Naive B cell (primary cell): ENCODE data around the gene PC. TPM values are rescaled to one million over a fixed set of nuclear protein-coding genes. Genes with fewer than 3 reads are reported as not detected.
A peak's percentile ranks its signal among the peaks of the same experiment; 100 is the strongest.

Experiments
- ATAC-seq, 2 donors: fragments of 150-1000 bp; cut with Tn5 transposase; 2 replicates each; pipeline ENCODE4 v1.10.0; 2021; ENCODE audit warnings: low read depth in 2 of 2, mild to moderate bottlenecking in 2 of 2, moderate library complexity in 2 of 2
- DNase-seq: peaks from one replicate; pipeline ENCODE4 v3.0.0; 2022
- H3K27ac Mint-ChIP-seq, 6 donors: one replicate each; pipeline ENCODE4 v1.8.0; 2020 to 2022; ENCODE audit warnings: mild to moderate bottlenecking in 6 of 6, mixed read lengths in 6 of 6, moderate library complexity in 5 of 6, inconsistent platforms in 2 of 6
- H3K27me3 Mint-ChIP-seq, 3 donors: one replicate each; pipeline ENCODE4 v1.8.0; 2021 to 2022; ENCODE audit warnings: mixed read lengths in 3 of 3, mild to moderate bottlenecking in 1 of 3
- H3K36me3 Mint-ChIP-seq, 2 donors: one replicate each; pipeline ENCODE4 v1.8.0; 2020 to 2022; ENCODE audit warnings: mixed read lengths in 2 of 2, inconsistent platforms in 1 of 2, mild to moderate bottlenecking in 1 of 2
- H3K4me1 Mint-ChIP-seq, 3 donors: one replicate each; pipeline ENCODE4 v1.8.0; 2020 to 2022; ENCODE audit warnings: mixed read lengths in 3 of 3, inconsistent platforms in 1 of 3, mild to moderate bottlenecking in 1 of 3, moderate library complexity in 1 of 3
- H3K4me3 Mint-ChIP-seq, 8 donors: one replicate each; pipeline ENCODE4 v1.8.0; 2020 to 2022; ENCODE audit warnings: mild to moderate bottlenecking in 8 of 8, mixed read lengths in 8 of 8, moderate library complexity in 8 of 8, inconsistent platforms in 2 of 8
- H3K9me3 Mint-ChIP-seq, 7 donors: one replicate each; pipeline ENCODE4 v1.8.0; 2020 to 2022; ENCODE audit warnings: mixed read lengths in 7 of 7, mild to moderate bottlenecking in 5 of 7, inconsistent platforms in 2 of 7, moderate library complexity in 1 of 7
- polyA plus RNA-seq, 6 donors: library from polyadenylated mRNA; unstranded; fragments of 300-500 nt; fragmentation: Illumina TruSeq; gene quantifications; one replicate each; pipeline ENCODE4 v1.2.3, GENCODE V29; 2021; ENCODE audit warnings: low read depth in 6 of 6

PC gene
- polyA plus RNA-seq, 6 donors from 2014 or later = 0.96 to 4.2 (median 1.7) TPM

DNA sequence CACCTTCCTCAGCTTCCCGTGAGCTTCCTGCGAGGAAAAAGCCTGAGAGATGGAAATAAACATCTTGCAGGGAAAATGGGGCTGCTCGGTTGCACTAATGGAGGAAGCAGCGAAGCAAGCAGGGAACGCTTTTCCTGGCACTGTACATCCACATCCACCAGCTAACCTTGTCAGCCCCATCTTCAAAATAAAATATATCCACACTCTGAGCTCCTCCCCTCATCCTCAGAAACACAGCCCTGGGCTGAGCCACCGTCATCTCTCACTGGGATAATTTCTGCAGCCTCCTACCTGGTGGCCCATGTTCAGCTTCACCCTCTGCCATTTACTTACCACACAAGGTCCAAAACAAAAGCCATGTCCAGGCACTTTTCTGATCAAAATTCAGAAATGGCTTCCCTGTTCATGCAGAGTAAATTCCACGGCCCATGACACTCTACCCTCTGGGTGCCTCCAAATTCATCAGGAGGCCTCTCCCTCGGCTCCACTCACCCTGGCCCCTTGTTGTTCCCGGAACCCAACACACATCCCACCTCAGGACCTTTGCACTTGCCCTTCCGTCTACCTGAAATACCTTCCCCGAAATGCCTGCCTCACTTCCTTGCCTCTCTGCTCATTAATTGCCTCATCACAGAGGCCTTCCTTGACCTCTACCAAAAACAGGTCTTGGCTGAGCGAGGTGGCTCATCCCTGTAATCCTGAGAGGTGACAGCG lies 29.9 kb upstream of the PC start:
- no peaks in the 10 kb centered on the region for H3K9me3 Mint-ChIP-seq
- peaks cover 0 to 6% (median 4%) of the 10 kb centered on the region in 3 donors for H3K4me1 Mint-ChIP-seq
- H3K4me3 Mint-ChIP-seq = no peak overlapping the region
- H3K36me3 Mint-ChIP-seq = no peaks in the 10 kb centered on the region
- peaks cover 13 to 61% (median 38%) of the 10 kb centered on the region in 3 donors for H3K27me3 Mint-ChIP-seq
- no peak for ATAC-seq
- DNase-seq = no peak
- peak overlapping the region in 1 of 6 donors; percentile 66 for H3K27ac Mint-ChIP-seq

- ATAC-seq (no peak), DNase-seq (no peak)
- Mint-ChIP-seq H3K9me3 (peaks cover 0 to 4% (median 0%) of the 10 kb centered on the region in 7 donors), H3K27ac (peak overlapping the region in 2 of 6 donors; percentile 38 to 66), H3K27me3 (peaks cover 17 to 60% (median 41%) of the 10 kb centered on the region in 3 donors), H3K4me1 (peaks cover under 1 to 6% (median 4%) of the 10 kb centered on the region in 3 donors), H3K36me3 (no peaks in the 10 kb centered on the region), H3K4me3 (no peak overlapping the region)
These were observed 29.0 kb upstream of the PC start for GRCh38 chr11:66987158-66987620.

DNA sequence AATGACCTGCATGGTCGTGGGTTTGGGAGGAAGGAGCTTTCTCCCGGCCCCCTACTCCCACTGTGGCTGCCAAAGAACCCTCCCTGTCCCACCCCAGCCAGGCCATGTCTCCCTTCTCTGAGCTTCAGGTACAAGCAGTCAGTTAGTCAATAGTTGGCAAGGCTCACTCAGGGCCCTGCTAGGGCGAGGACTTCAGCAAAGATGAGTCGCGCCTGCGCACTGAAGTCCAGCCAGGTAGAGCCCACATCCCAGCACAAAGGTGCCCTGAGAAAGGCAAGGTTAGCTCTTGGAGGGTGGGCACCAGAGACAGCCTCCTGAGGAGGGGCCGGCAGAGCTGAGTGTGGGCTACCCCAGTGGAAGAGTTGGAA lies 28.0 kb upstream of the PC start:
- no peak overlapping the region for H3K4me3 Mint-ChIP-seq
- peaks cover 0 to 4% (median 0%) of the 10 kb centered on the region in 7 donors for H3K9me3 Mint-ChIP-seq
- H3K36me3 Mint-ChIP-seq = no peaks in the 10 kb centered on the region
- H3K27ac Mint-ChIP-seq = no peak overlapping the region
- DNase-seq (no peak), ATAC-seq (no peak)
- H3K4me1 Mint-ChIP-seq = peaks cover 4 to 6% (median 4%) of the 10 kb centered on the region in 3 donors
- H3K27me3 Mint-ChIP-seq = peaks cover 12 to 60% (median 43%) of the 10 kb centered on the region in 3 donors

- ATAC-seq (no peak), DNase-seq (no peak)
- Mint-ChIP-seq H3K36me3 (no peaks in the 10 kb centered on the region), H3K9me3 (peaks cover 0 to 4% (median 0%) of the 10 kb centered on the region in 7 donors), H3K4me3 (no peak overlapping the region), H3K27me3 (peaks cover 12 to 59% (median 47%) of the 10 kb centered on the region in 3 donors), H3K27ac (peak overlapping the region in 1 of 6 donors; percentile 53), H3K4me1 (peaks cover 4 to 6% (median 4%) of the 10 kb centered on the region in 3 donors)
These were observed 27.5 kb upstream of the PC start for GRCh38 chr11:66985508-66986177.

DNA sequence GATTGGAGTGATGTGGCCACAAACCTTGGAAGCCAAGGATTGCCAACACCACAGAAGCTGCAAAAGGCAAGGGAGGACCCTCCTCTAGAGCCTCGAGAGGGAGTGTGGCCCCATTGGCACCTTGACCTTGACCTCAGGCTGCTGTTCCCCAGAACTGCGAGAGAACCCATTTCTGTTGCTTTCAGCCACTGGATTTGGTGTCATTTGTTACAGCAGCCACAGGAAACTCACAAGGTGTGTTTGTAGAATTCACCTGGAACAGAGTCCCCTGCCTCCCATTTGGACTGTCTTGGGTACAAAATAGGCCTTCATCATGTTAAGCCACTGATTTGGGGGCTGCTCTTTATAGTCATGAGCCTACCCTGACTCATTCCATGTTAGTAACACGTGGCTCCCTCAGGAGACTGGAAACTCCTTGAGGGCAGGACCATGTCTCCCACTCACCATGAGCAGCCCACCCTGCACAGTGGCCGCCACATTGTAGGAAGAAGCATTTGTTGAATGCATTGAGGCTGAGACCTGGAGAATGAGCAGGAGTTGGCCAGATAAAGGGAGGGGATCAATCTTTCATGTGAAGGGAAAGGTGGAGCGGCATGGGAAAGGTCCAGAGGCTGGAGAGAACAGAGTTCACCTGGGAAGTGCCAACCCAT lies 25.2 kb upstream of the PC start:
- H3K9me3 Mint-ChIP-seq = peaks cover 0 to 12% (median 2%) of the 10 kb centered on the region in 7 donors
- H3K4me3 Mint-ChIP-seq = peak overlapping the region in 1 of 8 donors; percentile 29
- H3K4me1 Mint-ChIP-seq = peaks cover 4 to 6% (median 4%) of the 10 kb centered on the region in 3 donors
- no peaks in the 10 kb centered on the region for H3K36me3 Mint-ChIP-seq
- ATAC-seq (no peak), DNase-seq (no peak)
- peaks cover 16 to 55% (median 38%) of the 10 kb centered on the region in 3 donors for H3K27me3 Mint-ChIP-seq
- H3K27ac Mint-ChIP-seq = no peak overlapping the region

- Mint-ChIP-seq H3K27me3 (peaks cover 10 to 43% (median 35%) of the 10 kb centered on the region in 3 donors), H3K27ac (no peak overlapping the region), H3K9me3 (peaks cover 0 to 22% (median 5%) of the 10 kb centered on the region in 7 donors), H3K4me1 (peaks cover 4 to 6% (median 4%) of the 10 kb centered on the region in 3 donors), H3K36me3 (no peaks in the 10 kb centered on the region), H3K4me3 (no peak overlapping the region)
- no peak for ATAC-seq
- DNase-seq = no peak
These were observed 23.9 kb upstream of the PC start for GRCh38 chr11:66981976-66982578.

DNA sequence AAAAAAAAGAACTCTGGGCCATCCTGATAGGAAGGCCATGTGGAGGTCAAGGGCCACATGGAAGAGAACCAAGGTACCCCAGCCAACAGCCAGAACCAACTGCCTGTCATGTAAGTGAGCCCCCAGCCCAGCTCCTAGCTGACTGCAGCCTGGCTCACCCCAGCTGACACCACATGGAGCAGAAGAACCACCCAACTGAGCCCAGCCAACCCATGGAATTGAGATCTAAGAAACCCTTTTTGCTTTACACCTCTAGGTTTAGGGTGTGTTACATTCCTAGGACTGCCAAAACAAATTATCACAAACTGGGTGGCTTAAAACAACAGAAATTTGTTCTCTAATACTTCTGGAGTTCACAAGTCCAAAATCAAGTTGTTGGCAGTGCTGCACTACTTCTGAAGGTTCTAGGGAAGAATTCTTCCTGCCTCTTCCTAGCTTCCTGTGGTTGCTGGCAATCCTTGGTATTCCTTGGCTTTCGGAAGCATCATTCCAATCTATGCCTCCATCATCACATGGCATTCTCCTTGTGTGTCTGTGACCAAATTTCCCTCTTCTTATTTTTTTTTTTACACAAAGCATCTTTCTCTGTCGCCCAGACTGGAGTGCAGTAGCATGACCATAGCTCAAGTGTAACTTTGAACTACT lies 21.3 kb upstream of the PC start:
- ATAC-seq = no peak
- no peak overlapping the region for H3K27ac Mint-ChIP-seq
- no peak for DNase-seq
- H3K4me3 Mint-ChIP-seq = no peak overlapping the region
- peaks cover under 1 to 4% (median 2%) of the 10 kb centered on the region in 3 donors for H3K4me1 Mint-ChIP-seq
- peaks cover 0 to 22% (median 5%) of the 10 kb centered on the region in 7 donors for H3K9me3 Mint-ChIP-seq
- no peaks in the 10 kb centered on the region for H3K36me3 Mint-ChIP-seq
- peaks cover 10 to 41% (median 31%) of the 10 kb centered on the region in 3 donors for H3K27me3 Mint-ChIP-seq

- Mint-ChIP-seq H3K4me1 (peaks cover 0 to 4% (median 0%) of the 10 kb centered on the region in 3 donors), H3K27ac (no peak overlapping the region), H3K27me3 (peaks cover 10 to 44% (median 24%) of the 10 kb centered on the region in 3 donors), H3K4me3 (no peak overlapping the region), H3K36me3 (no peaks in the 10 kb centered on the region), H3K9me3 (peaks cover 0 to 22% (median 5%) of the 10 kb centered on the region in 7 donors)
- no peak for ATAC-seq
- DNase-seq = no peak
These were observed 20.5 kb upstream of the PC start for GRCh38 chr11:66978717-66979116.

- peaks cover 10 to 43% (median 21%) of the 10 kb centered on the region in 3 donors for H3K27me3 Mint-ChIP-seq
- no peak overlapping the region for H3K4me3 Mint-ChIP-seq
- no peak for DNase-seq
- peaks cover 0 to 22% (median 5%) of the 10 kb centered on the region in 7 donors for H3K9me3 Mint-ChIP-seq
- H3K27ac Mint-ChIP-seq = no peak overlapping the region
- ATAC-seq = no peak
- H3K4me1 Mint-ChIP-seq = peaks cover 0 to 4% (median 0%) of the 10 kb centered on the region in 3 donors
- H3K36me3 Mint-ChIP-seq = no peaks in the 10 kb centered on the region
These were observed 20.0 kb upstream of the PC start for GRCh38 chr11:66978229-66978628.

GRCh38 chr11:66976925-66977324 lies 18.7 kb upstream of the PC start:
- ATAC-seq (no peak), DNase-seq (no peak)
- Mint-ChIP-seq H3K4me1 (peaks cover 0 to under 1% (median 0%) of the 10 kb centered on the region in 3 donors), H3K27me3 (peaks cover 8 to 44% (median 27%) of the 10 kb centered on the region in 3 donors), H3K27ac (no peak overlapping the region), H3K4me3 (peak overlapping the region in 1 of 8 donors; percentile 20), H3K36me3 (no peaks in the 10 kb centered on the region), H3K9me3 (peaks cover 0 to 22% (median 5%) of the 10 kb centered on the region in 7 donors)

DNA sequence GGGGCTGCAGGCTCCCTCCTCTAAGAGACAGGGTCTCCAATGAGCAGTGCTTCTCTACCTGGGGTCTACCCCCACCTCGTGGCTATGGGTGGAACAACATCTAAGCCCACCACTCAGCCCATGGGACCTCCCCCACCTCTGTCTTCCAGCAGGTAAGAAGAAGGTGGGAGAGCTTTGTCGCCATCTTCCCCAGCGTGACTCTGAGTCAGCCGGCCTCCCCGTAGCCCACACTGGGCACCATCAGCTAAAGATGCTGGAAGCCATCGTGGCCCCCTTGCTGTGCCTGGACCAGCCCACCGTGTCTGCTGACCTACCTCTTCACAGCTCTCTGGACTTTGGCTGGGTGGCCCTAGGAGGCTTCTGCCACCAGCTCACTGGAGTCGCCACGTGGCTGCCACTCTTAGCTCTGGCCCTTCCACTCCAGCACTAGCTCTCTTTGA lies 17.9 kb upstream of the PC start:
- no peaks in the 10 kb centered on the region for H3K4me1 Mint-ChIP-seq
- no peaks in the 10 kb centered on the region for H3K36me3 Mint-ChIP-seq
- peaks cover 0 to 22% (median 5%) of the 10 kb centered on the region in 7 donors for H3K9me3 Mint-ChIP-seq
- no peak overlapping the region for H3K27ac Mint-ChIP-seq
- peak in 1 of 2 donors; percentile 33 for ATAC-seq
- no peak for DNase-seq
- no peak overlapping the region for H3K4me3 Mint-ChIP-seq
- H3K27me3 Mint-ChIP-seq = peaks cover 12 to 48% (median 29%) of the 10 kb centered on the region in 3 donors

- Mint-ChIP-seq H3K27ac (peak overlapping the region in 1 of 6 donors; percentile 61), H3K36me3 (peaks cover 0 to 5% of the 10 kb centered on the region in 2 donors), H3K4me1 (no peaks in the 10 kb centered on the region), H3K4me3 (no peak overlapping the region), H3K9me3 (peaks cover 0 to 27% (median 8%) of the 10 kb centered on the region in 7 donors), H3K27me3 (peaks cover 16 to 51% (median 35%) of the 10 kb centered on the region in 3 donors)
- DNase-seq (no peak), ATAC-seq (no peak)
These were observed 17.3 kb upstream of the PC start for GRCh38 chr11:66975405-66976027.
